LoVo (cell line): ENCODE measurements around the gene EP400.

Source experiments
- DNase-seq: peaks from one replicate; pipeline ENCODE4 v3.0.0-alpha.2; 2016; ENCODE audit warnings: low spot score

EP400 gene

GRCh38 chr12:132021031-132021871 lies 71.5 kb downstream of the EP400 start:
- DNase-seq: no peak

- no peak for DNase-seq
These were observed 72.2 kb downstream of the EP400 start for GRCh38 chr12:132021965-132022364.

DNA sequence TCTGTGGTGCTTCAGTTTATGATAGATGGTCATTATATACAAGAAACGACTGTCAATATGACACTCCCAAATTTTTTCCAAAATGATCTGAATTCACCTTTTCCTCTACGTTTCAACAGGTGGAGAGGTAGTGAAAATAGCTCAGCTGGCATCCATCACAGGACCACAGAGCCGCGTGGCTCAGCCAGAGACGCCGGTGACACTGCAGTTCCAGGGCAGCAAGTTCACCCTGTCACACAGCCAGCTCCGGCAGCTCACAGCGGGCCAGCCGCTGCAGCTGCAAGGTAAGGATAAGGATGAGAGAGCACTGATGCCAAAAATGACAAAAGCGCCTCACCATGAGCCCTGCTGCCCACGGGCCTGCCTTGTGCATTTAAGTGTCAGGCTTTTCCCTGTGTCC lies 73.9 kb downstream of the EP400 start:
- DNase-seq: no peak

DNA sequence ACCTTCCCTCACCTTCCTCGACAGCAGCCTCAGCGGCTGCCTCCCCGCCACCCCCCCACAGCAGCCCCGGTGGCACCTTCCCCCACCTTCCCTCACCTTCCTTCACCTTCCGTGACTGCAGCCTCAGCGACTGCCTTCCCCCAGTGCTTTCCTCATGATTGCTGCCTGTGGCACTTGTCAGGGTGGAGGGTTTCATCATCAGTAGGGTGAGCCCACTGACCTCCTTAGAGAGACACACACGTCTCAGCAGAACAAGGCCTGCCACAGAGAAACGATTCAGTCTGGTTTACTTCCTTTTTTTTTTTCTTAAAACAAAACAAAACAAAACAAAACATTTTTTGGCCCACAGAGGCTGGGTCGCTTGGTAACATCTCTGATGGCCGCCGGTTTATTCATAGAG lies 75.0 kb downstream of the EP400 start:
- DNase-seq: no peak

DNA sequence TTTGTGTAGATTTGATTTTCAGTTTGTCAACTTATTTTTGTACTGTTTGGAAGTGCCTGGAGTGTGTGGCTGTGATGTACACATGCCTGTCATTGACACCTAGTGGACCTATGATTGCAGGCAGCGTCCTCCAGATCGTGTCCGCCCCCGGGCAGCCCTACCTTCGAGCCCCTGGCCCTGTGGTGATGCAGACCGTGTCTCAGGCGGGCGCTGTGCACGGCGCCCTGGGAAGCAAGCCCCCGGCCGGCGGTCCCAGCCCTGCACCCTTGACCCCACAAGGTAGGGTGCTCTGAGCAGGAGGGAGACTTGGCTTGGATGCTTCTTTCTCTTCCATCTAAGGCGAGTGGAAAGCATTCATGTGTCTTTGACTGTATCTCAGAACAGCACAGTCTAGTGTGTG lies 75.8 kb downstream of the EP400 start:
- no peak for DNase-seq

DNA sequence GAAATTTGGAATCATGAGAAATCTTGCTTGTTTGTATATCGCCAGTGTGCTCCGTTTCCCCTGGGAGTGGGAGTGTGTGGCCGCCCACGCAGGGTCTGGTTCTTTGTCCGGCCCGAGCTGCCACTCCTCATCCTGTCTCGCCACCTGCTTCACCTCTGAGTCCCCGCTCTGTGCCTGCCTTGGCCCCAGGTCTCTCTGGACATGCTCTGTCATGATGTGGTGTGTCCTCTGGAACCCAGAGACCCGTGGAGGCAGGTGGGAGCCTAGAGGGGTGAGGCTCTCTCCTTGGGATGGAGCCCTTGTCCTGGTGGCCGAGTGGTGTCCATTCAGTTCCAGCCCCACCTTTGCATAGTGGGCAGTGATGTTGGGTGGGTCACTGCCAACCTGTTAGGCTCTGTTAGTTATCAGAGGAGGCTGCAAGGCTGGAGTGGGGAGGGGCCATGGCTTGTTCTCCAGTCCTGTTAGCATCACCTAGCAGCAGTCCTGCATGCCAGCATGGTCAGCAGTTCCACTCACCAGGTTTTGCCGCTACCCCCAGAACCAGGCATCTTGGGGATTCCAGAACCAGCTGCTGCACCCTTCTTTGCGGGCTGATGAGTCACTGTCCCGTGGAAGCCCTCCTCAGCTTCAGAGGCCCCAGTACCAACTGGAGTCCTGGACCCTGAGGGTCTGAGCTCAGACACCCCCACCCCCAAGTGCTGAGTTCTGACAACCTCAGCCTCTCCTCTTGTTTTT lies 76.5 kb downstream of the EP400 start:
- DNase-seq: no peak

GRCh38 chr12:132026796-132027500 lies 77.2 kb downstream of the EP400 start:
- no peak for DNase-seq

DNA sequence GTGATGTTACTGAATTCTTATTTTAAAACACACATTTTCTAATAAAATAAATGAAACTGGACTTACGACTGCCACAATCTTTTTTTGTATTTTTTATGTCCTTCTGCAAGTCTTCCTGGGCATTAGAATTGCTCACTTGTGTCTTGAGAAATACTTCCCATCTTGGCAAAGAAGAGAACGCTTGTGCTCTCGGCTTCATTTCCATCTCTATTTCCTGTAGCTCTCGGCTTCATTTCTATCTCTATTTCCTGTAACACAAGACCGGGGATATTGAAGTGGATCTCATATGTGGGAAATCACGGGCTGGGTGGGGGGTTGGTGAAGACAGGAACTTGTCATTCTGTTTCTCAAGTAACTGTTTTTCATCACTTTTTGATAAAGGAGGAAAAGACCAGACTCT lies 77.9 kb downstream of the EP400 start:
- no peak for DNase-seq

- no peak for DNase-seq
These were observed 78.4 kb downstream of the EP400 start for GRCh38 chr12:132028111-132028510.

- DNase-seq: no peak
These were observed 80.0 kb downstream of the EP400 start for GRCh38 chr12:132029503-132030300.

DNA sequence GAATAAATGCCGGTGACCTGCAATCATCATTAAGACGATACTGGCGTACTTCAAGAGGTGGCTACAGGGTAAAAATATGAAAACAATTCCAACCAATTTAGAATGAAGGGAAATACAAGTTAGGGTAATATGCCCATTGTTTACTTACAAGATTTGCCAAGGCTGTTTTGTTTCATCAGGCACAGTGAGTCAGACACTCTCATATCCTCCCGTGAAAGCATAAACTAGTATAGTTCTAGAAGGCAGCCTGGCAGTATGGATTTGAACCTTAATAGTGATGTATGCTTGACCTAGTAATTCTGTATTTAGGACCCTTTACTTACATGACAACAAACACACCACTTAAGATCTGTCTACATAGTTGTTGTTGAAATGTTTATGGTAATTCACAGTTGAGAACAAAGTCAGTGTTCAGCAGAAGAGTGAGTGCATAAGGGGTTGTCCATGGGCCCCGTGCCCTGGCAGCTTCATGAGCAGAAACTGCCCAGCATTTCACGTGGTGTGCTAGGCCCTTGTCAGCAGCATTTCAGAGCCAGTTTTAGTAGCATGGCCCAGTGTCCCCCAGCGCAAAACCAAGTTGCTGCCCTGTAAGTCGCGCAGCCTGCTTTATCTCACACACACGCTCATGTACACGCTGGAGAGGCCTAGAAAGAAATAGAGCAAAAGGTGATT lies 80.8 kb downstream of the EP400 start:
- DNase-seq: no peak

DNA sequence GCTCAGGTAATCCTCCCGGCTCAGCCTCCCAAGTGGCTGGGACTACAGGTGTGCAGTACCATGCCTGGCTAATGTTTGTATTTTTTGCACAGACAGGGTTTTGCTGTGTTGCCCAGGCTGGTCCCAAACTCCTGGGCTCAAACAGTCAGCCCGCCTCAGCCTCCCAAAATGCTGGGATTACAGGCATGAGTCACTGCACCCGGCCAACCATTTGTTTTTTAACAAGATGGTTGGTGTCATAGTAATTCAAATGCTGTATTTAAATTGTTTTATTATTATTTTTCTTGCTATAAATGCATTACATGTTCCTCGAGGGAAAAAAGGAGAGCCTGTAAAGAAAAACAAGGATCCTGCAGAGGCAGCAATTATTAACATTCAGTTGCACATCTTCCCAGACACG lies 83.9 kb downstream of the EP400 start:
- DNase-seq: no peak

- DNase-seq: no peak
These were observed 86.4 kb downstream of the EP400 start for GRCh38 chr12:132036063-132036683.

DNA sequence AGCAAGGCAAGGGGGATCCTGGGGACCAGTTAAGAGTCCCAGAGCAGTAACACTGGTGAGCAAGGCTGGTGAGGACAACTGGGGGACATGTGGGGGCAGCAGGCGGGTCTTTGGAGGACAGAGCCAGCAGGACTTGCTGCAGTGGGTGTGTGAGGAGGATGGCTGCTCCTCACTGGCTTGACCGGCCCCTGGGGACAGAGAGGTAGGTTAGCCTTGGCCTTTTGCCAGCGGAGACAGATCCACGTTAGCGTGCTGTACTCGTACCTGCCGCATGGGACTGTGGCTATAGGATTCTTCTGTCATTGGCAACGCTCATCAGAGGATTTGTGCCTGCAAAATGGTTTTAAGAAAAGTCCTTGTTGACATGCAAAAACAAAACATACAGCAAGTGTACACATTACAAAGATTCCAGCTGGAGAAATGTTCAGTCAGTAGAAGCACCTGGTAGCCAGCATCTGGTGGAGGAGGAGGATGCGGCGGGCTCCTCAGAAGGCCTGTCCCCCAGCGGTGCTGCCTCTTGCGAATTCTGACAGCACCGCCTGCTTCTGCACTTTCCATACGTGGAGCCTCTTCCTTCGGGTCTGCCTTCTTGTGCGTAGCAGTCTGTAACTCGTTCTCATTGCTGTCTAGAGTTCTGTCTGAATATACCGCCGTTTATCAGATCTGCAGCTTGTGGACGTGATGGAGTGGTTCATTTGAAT lies 91.3 kb downstream of the EP400 start:
- no peak for DNase-seq

DNA sequence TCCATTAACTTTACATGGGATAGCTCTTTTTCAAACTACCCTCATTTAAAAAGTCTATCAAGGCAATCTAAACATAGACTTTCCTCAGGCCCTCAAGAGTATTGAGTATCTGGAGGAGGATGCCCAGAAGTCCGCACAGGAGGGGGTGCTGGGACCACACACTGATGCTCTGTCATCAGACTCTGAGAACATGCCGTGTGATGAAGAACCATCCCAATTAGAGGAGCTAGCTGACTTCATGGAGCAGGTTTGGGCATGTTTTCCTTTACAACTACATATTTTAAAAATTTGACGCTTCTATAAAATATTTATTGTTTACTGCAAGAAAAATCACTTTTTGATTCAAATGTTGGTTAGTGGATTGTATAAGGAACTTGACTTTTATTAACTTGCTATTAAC lies 93.5 kb downstream of the EP400 start:
- DNase-seq: no peak

- DNase-seq: no peak
These were observed 94.2 kb downstream of the EP400 start for GRCh38 chr12:132043770-132044467.

DNA sequence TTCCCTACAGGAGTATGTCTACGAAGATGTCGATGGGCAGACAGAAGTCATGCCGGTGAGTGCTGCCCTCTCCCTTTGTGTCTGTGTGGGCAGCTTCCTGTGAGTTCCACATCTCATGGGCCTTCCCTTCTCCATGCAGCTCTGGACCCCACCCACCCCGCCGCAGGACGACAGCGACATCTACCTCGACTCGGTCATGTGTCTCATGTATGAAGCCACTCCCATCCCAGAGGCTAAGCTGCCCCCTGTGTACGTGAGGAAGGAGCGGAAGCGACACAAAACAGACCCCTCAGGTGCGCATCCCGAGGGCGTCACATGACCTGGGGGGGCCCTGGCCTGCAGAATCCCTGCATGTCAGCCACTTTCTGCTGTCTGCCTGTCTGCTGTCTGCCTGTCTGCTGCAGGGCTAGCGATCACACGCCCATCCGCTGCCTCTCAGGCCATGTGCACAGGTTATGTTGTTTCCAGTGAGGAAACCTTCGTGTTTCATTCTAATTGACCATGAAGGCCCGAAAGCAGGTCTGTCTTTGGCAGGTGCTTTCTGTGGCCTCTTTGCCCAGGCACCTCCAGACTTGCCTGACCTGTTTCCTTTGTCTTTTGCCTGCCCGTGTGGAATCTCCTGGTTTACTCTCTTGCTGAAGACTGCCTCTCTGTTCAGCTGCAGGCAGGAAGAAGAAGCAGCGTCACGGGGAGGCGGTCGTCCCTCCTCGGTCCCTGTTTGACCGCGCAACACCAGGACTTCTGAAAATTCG lies 95.1 kb downstream of the EP400 start:
- no peak for DNase-seq

DNA sequence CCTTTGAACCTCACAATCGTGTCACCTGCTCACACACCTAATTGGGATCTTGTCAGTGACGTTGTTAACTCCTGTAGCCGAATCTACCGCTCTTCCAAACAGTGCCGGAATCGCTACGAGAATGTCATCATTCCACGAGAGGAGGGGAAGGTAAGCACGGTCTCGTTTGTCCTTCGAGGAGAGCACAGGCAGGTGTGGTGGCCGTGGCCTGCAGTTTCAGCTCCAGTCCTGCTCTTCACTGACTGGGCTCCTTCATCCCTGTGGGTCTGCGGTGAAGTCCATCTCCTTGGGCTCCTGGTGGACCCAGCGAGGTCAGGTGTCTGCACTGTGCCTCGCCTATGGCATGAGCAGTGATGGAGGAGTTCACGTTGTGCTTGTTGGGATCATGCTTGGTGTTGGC lies 96.0 kb downstream of the EP400 start:
- DNase-seq: no peak

DNA sequence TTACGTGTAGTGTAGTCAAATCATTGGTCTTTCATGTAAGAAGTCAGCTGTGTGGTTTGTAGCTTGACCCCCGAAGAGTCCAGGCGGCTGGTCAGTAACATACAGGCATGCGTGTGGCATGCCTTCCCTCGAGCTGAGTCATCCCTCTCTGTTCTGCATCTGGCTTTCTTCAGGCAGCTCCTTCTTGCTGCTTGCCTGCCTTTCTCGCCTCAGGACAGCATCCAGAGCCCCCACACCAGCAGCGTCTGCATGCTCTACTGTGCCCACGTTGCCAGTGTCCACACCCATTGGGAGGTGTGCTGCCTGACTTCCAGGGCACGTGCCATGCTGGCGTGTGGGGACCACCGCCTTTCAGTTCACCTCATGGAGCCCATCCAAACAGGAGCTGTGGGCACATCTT lies 96.8 kb downstream of the EP400 start:
- no peak for DNase-seq
